Adipocyte (in vitro differentiated cells): ENCODE data around the gene C2orf80.

Experiments used
- DNase-seq: peaks from one replicate; pipeline ENCODE4 v3.0.0-alpha.2; 2015; ENCODE audit warnings: low read depth
- H3K27me3 ChIP-seq: replicated peaks from 2 replicates; pipeline ENCODE4 v1.7.0; 2013; ENCODE audit warnings: mild to moderate bottlenecking, low read length, moderate library complexity; ENCODE audit not compliant: control insufficient read depth, insufficient read depth
- H3K36me3 ChIP-seq: 2 replicates; pipeline ENCODE4 v1.7.0; 2013; ENCODE audit warnings: low read length, mild to moderate bottlenecking, moderate library complexity; ENCODE audit not compliant: control insufficient read depth, insufficient read depth, severe bottlenecking
- H3K4me1 ChIP-seq: 2 replicates; pipeline ENCODE4 v1.7.0; 2013; ENCODE audit warnings: mild to moderate bottlenecking, low read length, moderate library complexity; ENCODE audit not compliant: control insufficient read depth, insufficient read depth
- H3K4me3 ChIP-seq: 2 replicates; pipeline ENCODE4 v1.7.0; 2013; ENCODE audit warnings: mild to moderate bottlenecking, low read length, moderate library complexity
- H3K9ac ChIP-seq: 2 replicates; pipeline ENCODE4 v1.7.0; 2013; ENCODE audit warnings: mild to moderate bottlenecking, low read length, moderate library complexity
- H3K9me3 ChIP-seq: 2 replicates; pipeline ENCODE4 v1.7.0; 2013; ENCODE audit warnings: mild to moderate bottlenecking, low read length, moderate library complexity; ENCODE audit not compliant: control insufficient read depth

The C2orf80 gene

GRCh38 chr2:208175069-208175839 lies 14.6 kb downstream of the C2orf80 start:
- no peaks in the 10 kb centered on the region for H3K36me3 ChIP-seq
- no peak overlapping the region for H3K4me3 ChIP-seq
- H3K4me1 ChIP-seq: peaks cover 5% of the 10 kb centered on the region
- H3K9me3 ChIP-seq: no peaks in the 10 kb centered on the region
- H3K9ac ChIP-seq: peak overlapping the region; percentile 33
- H3K27me3 ChIP-seq: no peaks in the 10 kb centered on the region
- peak; percentile 93 for DNase-seq

DNA sequence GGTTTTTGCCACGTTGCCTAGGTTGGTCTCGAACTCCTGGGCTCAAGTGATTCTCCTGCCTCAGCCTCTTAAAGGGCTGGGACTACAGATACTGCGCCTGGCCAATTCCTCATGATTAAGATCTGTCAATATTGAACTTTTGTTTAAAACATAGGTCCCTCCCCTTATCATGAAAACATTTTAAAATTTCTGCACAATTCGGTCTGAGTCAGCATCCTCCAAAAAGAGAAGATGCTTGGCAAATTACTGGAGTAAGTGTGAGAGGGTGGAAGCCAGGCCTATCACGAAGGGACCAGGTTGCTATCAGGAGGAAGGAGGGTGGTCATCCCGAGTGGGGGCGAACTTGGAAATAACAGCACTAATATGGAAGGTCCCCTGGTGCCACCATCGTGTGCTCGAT lies 15.7 kb downstream of the C2orf80 start:
- Histone ChIP-seq H3K4me1 (peaks cover 5% of the 10 kb centered on the region), H3K9ac (no peak overlapping the region), H3K27me3 (no peaks in the 10 kb centered on the region), H3K36me3 (no peaks in the 10 kb centered on the region), H3K4me3 (no peak overlapping the region), H3K9me3 (no peaks in the 10 kb centered on the region)
- DNase-seq: no peak

DNA sequence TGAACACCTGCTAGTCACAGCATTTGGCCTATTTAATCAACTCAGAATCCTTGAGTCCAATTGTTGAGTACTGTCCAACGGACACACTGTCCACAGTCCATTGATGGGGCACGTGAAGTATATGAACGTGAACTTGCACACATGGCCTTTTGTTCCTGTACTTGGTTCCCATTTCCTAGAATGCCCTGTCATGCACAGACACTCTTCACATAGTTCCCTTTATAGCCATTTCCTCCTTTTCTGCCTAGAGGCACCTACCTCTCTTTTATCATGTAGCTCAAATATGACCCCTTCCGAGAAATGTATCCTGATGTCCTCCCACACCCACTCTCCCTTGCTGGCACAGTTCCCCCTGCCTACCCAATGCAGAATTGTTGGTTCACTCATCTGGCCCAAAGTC lies 17.7 kb downstream of the C2orf80 start:
- Histone ChIP-seq H3K4me3 (no peak overlapping the region), H3K4me1 (peaks cover 5% of the 10 kb centered on the region)
- DNase-seq: no peak

DNA sequence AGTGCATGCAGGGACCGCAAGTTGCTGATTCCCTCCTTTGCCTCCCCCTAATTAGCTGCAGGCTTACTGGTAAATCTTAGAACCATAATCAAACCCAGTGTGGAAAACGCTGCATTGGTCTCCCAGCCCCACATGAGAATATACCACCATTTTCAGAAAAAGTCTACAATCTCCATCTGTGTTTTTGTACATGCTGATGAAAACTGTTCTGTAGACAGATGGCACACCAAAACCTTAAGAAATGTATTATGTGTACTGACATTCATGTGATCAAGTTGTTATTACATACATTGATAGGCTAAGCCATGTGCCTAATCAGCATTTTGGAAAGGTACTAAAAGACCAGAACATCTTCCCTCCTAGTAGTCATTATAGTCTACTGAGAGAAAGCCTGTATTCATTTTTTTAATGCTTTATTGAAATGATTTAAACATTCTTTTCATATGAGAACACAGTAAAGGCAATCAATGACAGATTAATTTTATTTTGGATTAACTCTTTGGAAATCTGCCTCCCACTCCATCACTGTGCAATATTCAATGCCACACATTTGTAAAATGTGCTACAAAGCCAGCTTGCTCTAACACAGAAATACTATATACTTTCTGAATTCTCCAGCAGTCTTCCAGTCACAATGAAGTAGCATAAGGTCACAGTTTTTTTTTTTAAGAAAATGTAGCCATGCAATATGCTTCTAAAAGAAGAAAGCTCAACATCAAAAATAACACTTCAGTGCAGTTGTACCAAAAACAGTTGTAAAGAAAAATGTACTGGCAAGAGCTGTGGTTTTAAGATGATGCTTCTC lies 24.7 kb downstream of the C2orf80 start:
- no peaks in the 10 kb centered on the region for H3K4me1 ChIP-seq
- H3K9ac ChIP-seq: no peak overlapping the region
- DNase-seq: no peak
- no peak overlapping the region for H3K4me3 ChIP-seq
- no peaks in the 10 kb centered on the region for H3K36me3 ChIP-seq
- H3K9me3 ChIP-seq: no peaks in the 10 kb centered on the region
- H3K27me3 ChIP-seq: peaks cover 6% of the 10 kb centered on the region

More for the DNA sequence above, 17.7 kb downstream of the C2orf80 start:
- Histone ChIP-seq H3K9ac (no peak overlapping the region), H3K9me3 (no peaks in the 10 kb centered on the region), H3K27me3 (no peaks in the 10 kb centered on the region), H3K36me3 (no peaks in the 10 kb centered on the region)

- Histone ChIP-seq H3K36me3 (no peaks in the 10 kb centered on the region), H3K9ac (no peak within 1 kb of the TSS), H3K27me3 (peaks cover 6% of the 10 kb centered on the region), H3K4me1 (no peaks in the 10 kb centered on the region), H3K9me3 (no peaks in the 10 kb centered on the region), H3K4me3 (no peak within 1 kb of the TSS)
- DNase-seq: no peak
These were observed 26.3 kb downstream of the C2orf80 start, which contains the start of gene CRYGA for GRCh38 chr2:208163489-208163888. Gene CRYGA, minus strand, starts transcription at chr2:208163589. Its CDS starts 33 bp downstream, at chr2:208163556.

DNA sequence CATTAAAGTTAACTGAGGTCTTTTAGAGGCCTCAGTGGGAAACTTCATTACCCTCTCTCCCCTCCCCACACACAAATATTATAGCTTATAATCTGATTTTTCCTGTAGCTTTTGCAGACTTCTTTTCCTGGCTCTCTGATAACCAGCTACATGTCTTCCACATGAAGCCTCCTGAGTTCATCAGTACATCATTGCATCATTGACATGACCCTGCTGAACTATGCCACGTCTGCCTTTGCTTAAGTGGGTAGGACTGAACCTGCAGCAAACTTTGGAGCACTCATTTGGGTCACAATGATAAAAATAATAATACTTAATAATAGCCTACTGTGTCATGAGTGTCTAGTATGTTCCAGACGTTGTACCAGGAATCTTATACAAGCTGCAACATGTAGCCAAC lies 33.4 kb downstream of the C2orf80 start:
- Histone ChIP-seq H3K9me3 (peaks cover 3% of the 10 kb centered on the region), H3K9ac (no peak overlapping the region), H3K36me3 (no peaks in the 10 kb centered on the region), H3K4me3 (no peak overlapping the region), H3K27me3 (no peaks in the 10 kb centered on the region), H3K4me1 (no peaks in the 10 kb centered on the region)
- DNase-seq: no peak

DNA sequence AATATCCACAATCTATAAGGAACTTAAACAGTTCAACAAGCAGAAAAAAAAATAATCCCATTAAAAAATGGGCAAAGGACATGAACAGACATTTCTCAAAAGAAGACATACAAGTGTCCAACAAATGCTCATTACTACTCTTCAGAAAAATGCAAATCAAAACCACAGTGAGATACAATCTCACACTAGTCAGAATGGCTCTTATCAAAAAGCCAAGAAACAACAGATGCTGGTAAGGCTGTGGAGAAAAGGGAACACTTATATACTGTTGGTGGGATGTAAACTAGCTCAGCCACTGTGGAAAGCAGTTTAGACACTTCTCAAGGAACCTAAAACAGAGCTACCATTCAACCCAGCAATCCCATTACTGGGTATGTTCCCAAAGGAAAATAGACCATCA lies 36.7 kb downstream of the C2orf80 start:
- Histone ChIP-seq H3K27me3 (no peaks in the 10 kb centered on the region), H3K9me3 (peaks cover 5% of the 10 kb centered on the region), H3K36me3 (no peaks in the 10 kb centered on the region), H3K4me1 (no peaks in the 10 kb centered on the region), H3K9ac (no peak overlapping the region), H3K4me3 (no peak overlapping the region)
- no peak for DNase-seq

DNA sequence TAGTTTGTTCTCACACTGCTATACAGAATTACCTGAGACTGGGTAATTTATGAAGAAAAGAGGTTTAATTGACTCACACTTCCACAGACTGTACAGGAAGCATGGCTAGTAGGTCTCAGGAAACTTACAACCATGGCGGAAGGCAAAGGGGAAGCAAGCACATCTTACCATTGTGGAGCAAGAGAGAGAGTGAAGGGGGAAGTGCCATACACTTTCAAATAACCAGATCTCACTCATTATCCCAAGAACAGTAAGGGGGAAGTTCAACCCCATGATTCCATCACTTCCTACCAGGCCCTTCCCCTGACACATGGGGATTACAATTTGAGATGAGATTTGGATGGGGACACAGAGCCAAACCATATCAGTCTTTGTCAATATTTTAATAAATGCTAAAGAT lies 38.9 kb downstream of the C2orf80 start:
- Histone ChIP-seq H3K27me3 (peaks cover 14% of the 10 kb centered on the region), H3K4me3 (no peak overlapping the region), H3K9ac (no peak overlapping the region), H3K9me3 (peaks cover 5% of the 10 kb centered on the region), H3K4me1 (no peaks in the 10 kb centered on the region), H3K36me3 (no peaks in the 10 kb centered on the region)
- no peak for DNase-seq

DNA sequence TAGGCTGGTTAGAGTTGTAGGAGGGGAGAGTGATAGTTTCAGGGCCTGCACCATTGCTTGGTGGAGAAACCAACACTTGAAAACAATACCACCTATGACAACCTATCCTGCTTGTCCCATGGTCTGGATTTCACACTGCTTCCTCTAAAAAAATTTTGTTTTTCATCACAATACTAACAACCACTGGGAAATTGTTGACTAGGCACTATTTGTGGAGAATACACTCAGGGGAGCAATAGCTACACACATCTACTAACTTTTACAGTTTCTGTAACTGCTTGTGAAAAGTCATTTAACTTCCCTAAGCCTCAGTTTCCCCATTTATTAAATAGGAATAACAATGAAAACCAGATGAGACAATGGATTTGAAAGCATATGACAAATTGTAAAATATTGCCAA lies 39.7 kb downstream of the C2orf80 start:
- H3K36me3 ChIP-seq: no peaks in the 10 kb centered on the region
- H3K4me1 ChIP-seq: no peaks in the 10 kb centered on the region
- H3K27me3 ChIP-seq: peaks cover 15% of the 10 kb centered on the region
- H3K9me3 ChIP-seq: peaks cover 5% of the 10 kb centered on the region
- no peak overlapping the region for H3K9ac ChIP-seq
- DNase-seq: no peak
- H3K4me3 ChIP-seq: no peak overlapping the region

DNA sequence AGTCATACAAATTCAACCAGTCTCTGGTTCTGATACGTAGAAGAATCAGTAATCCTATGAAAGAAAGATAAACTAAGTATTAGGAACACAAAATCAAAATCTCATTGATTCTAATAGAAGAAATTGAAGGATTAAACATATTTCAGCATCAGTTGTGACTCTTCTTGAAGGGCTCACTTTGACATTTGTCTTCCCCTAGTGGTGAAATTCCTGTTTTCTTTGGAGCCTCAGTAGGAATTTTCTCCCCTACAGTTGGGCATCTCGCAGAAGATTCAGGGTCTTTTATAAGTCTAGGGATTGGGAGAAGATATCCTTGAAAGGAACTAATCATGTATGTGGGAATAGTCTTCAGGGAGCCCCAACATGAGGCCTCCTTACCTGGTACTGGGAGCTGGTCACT lies 41.0 kb downstream of the C2orf80 start:
- Histone ChIP-seq H3K4me1 (no peaks in the 10 kb centered on the region), H3K36me3 (no peaks in the 10 kb centered on the region), H3K9me3 (peaks cover 5% of the 10 kb centered on the region), H3K9ac (no peak overlapping the region), H3K4me3 (no peak overlapping the region), H3K27me3 (peaks cover 15% of the 10 kb centered on the region)
- no peak for DNase-seq

DNA sequence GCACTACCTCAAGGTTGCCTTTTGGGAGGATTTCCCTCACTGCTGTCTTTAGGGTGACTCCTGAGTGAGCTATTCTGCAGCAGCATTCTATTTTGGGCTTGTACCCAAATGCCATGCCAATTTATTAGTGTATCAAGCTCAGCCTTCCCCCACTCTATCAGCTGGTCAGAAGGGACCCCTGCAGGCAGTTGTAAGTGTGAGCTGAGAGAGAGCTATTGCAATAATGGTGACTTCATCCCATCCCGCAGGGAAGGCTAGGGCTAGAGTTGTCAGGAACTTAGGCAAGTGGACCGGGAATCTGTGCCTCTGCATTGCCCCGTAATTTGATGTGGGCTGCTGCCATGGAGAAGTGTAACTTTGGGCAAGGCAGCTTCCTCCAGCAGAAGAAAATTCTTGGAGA lies 42.1 kb downstream of the C2orf80 start:
- Histone ChIP-seq H3K27me3 (peaks cover 15% of the 10 kb centered on the region), H3K36me3 (no peaks in the 10 kb centered on the region), H3K9ac (no peak overlapping the region), H3K4me3 (no peak overlapping the region), H3K9me3 (peaks cover 5% of the 10 kb centered on the region), H3K4me1 (no peaks in the 10 kb centered on the region)
- no peak for DNase-seq
